Measurements from ENCODE around the gene ARSK. TPM values are rescaled to one million over a fixed set of nuclear protein-coding genes. Genes with fewer than 3 reads are reported as not detected.

The ARSK gene
- total RNA-seq, 1 experiment from 2014 or later, result 3.6 TPM

DNA sequence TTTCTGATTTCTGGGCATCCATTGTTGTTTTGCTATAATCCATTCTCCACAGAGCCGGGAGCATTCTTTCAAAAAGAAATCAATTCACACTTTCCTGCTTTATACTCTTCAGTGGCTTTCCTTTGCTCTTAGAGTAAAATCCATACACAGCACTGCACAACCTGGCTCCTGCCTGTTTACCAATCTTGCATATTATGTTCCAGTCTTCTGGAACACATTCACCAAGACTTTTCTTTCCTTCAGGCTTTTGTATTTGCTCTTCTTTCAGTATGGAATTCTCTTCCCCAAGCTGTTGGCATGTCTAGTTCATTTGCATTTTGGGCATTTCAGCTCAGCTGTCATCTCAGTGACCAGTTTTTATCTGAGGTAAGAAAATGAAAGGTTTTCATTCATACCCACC, 97.9 kb downstream of the ARSK start:
- BruUV-seq (replicated peaks), result no TSS peak
- H3K27me3 Mint-ChIP-seq (ENCODE audit: insufficient read depth, unreplicated experiment), result no peaks in the 10 kb centered on the region
- no peak overlapping the region for H3K4me3 Mint-ChIP-seq (ENCODE audit: unreplicated experiment)
- TF ChIP-seq, protein P1, sequence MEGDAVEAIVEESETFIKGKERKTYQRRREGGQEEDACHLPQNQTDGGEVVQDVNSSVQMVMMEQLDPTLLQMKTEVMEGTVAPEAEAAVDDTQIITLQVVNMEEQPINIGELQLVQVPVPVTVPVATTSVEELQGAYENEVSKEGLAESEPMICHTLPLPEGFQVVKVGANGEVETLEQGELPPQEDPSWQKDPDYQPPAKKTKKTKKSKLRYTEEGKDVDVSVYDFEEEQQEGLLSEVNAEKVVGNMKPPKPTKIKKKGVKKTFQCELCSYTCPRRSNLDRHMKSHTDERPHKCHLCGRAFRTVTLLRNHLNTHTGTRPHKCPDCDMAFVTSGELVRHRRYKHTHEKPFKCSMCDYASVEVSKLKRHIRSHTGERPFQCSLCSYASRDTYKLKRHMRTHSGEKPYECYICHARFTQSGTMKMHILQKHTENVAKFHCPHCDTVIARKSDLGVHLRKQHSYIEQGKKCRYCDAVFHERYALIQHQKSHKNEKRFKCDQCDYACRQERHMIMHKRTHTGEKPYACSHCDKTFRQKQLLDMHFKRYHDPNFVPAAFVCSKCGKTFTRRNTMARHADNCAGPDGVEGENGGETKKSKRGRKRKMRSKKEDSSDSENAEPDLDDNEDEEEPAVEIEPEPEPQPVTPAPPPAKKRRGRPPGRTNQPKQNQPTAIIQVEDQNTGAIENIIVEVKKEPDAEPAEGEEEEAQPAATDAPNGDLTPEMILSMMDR (IDR thresholded peaks at IDR 0.05; ENCODE audit: unreplicated experiment), result no peak
- DNase-seq (ENCODE audit: unreplicated experiment), result no peak
- H3K27ac Mint-ChIP-seq (ENCODE audit: low read depth, unreplicated experiment), result no peak overlapping the region
- ChIA-PET CTCF (interaction anchor here (1.2 to 3.2 kb wide), 4 partner anchors 12 to 194 kb away, joined by 3 to 15 read pairs (median 8); no protein-coding TSS in a partner anchor), POLR2A (interaction anchor here (1.5 kb wide), 1 partner anchor 171 kb away, joined by 3 read pairs; no protein-coding TSS in a partner anchor)
- H3K4me1 Mint-ChIP-seq (ENCODE audit: insufficient read depth, unreplicated experiment), result peaks cover 6% of the 10 kb centered on the region
- H3K9me3 Mint-ChIP-seq (ENCODE audit: unreplicated experiment), result no peaks in the 10 kb centered on the region
- intact Hi-C loops (cut with micrococcal nuclease), result no loop called here
- no peaks in the 10 kb centered on the region for H3K36me3 Mint-ChIP-seq (ENCODE audit: insufficient read depth, unreplicated experiment)

DNA sequence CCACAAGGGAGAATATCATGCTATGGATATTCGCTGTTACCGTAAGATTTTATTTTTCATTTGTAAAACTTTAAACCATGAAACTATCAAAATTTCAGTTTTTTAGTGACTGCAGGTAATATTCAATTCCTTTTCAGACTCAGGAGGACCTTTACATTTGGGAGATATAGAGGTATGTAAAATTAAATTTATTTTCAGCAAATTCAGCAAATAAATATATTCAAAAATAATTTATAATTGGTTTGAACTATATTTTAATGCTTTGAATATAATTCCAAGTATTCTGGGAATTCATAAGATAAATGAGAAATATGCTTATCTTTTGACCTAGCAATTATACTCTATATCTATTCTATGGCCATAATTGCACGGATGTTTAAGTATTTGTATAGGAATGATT, 99.3 kb downstream of the ARSK start:
- CTCF ChIA-PET, result interaction anchor here (0.9 to 3.2 kb wide), 2 partner anchors 11 to 127 kb away, joined by 3 to 15 read pairs; no protein-coding TSS in a partner anchor
- H3K4me1 Mint-ChIP-seq (ENCODE audit: insufficient read depth, unreplicated experiment), result peaks cover 6% of the 10 kb centered on the region
- no peaks in the 10 kb centered on the region for H3K36me3 Mint-ChIP-seq (ENCODE audit: insufficient read depth, unreplicated experiment)
- H3K27ac Mint-ChIP-seq (ENCODE audit: low read depth, unreplicated experiment), result no peak overlapping the region
- H3K27me3 Mint-ChIP-seq (ENCODE audit: insufficient read depth, unreplicated experiment), result no peaks in the 10 kb centered on the region
- no peak overlapping the region for H3K4me3 Mint-ChIP-seq (ENCODE audit: unreplicated experiment)
- intact Hi-C loops (cut with micrococcal nuclease), result no loop called here
- DNase-seq (ENCODE audit: unreplicated experiment), result no peak
- no peaks in the 10 kb centered on the region for H3K9me3 Mint-ChIP-seq (ENCODE audit: unreplicated experiment)
- no TSS peak for BruUV-seq (replicated peaks)
- TF ChIP-seq, protein P1 (IDR thresholded peaks at IDR 0.05; ENCODE audit: unreplicated experiment), result no peak
- POLR2A ChIA-PET, result no interaction called here

Other genes starting within 250 kb of the ARSK start
- not detected in 2 replicates for gene FAM81B, start 163.7 kb upstream of the ARSK start, total RNA-seq (2022)
- gene SKIC3, start 124 bp upstream of the ARSK start, total RNA-seq (2022), result 97.2 and 105 TPM in 2 replicates
- not detected in 2 replicates for gene GPR150, start 65.0 kb downstream of the ARSK start, total RNA-seq (2022)
- gene RFESD, start 91.7 kb downstream of the ARSK start, total RNA-seq (2022), result 4.2 and 5.9 TPM in 2 replicates
- not detected in 2 replicates for gene SPATA9, start 127.9 kb downstream of the ARSK start, total RNA-seq (2022)
- 3.4 and 3.8 TPM in 2 replicates for gene RHOBTB3, start 176.2 kb downstream of the ARSK start, total RNA-seq (2022)

Data from MCF 10A (cell line).